ENCODE data around the gene OSBPL10.

OSBPL10 gene

DNA sequence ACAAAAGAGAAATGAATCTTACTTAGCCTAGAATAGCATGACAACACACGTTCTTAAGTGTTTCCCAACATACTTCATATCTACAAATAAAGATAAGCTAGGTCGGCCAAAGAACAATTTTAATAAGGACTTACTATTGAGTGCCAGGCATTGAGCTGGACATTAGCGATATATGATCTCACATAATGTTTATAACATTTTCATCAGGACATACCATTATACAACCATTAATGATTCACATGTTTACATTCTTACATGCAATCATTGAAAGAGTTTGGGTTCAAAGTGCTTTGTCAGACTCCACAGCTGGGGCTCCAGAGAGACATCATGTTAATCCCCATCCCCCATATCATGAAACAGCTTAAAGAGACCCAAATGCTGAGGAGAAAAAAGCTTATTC, 259.4 kb downstream of the OSBPL10 start:
- H3K4me3 ChIP-seq (replicated peaks; ENCODE audit: low read depth, low read length), result no peak overlapping the region
- TF ChIP-seq, protein P1, sequence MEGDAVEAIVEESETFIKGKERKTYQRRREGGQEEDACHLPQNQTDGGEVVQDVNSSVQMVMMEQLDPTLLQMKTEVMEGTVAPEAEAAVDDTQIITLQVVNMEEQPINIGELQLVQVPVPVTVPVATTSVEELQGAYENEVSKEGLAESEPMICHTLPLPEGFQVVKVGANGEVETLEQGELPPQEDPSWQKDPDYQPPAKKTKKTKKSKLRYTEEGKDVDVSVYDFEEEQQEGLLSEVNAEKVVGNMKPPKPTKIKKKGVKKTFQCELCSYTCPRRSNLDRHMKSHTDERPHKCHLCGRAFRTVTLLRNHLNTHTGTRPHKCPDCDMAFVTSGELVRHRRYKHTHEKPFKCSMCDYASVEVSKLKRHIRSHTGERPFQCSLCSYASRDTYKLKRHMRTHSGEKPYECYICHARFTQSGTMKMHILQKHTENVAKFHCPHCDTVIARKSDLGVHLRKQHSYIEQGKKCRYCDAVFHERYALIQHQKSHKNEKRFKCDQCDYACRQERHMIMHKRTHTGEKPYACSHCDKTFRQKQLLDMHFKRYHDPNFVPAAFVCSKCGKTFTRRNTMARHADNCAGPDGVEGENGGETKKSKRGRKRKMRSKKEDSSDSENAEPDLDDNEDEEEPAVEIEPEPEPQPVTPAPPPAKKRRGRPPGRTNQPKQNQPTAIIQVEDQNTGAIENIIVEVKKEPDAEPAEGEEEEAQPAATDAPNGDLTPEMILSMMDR (IDR thresholded peaks at IDR 0.05; ENCODE audit: low read depth, low read length, missing control alignments), result no peak
- DNase-seq (ENCODE audit: extremely low read depth, low read depth), result no peak

DNA sequence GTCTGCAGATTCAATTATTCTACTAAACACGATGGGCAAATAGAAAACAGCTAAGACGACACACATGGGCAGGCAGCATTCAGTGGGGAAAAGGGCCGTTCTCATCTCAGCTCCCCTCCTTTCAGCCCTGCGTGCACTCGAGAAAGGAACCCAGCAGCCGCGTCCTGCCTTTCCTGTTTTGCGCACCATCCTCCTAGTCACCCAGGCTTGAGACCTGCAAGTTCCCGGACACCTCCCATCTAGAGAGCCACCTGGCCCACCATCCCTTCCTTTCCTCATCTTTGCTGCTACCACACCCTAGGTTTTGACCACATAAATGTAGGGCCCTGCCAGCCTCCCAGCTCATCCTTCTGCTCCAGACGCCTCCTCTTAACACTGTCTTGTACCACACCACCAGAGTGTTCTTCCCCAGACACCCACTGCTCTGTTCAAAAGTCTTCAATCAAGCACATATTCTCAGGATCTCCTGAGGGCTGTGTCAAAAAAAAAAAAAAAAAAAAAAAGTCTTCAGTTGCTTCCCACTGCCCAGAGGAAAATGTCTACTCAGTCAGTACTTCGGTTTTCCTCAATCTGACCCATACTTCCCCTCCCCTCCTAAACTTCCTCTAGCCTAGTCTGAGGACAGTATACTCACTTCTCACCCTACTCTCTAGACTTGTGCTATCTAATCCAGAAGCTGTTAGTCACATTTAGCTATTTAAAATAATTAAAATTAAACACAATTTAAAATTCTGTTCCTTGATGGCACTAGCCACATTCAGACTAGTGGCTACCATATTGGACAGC, 266.4 kb downstream of the OSBPL10 start:
- no peak for DNase-seq (ENCODE audit: extremely low read depth, low read depth)
- H3K4me3 ChIP-seq (replicated peaks; ENCODE audit: low read depth, low read length), result no peak overlapping the region
- TF ChIP-seq, protein P1 (IDR thresholded peaks at IDR 0.05; ENCODE audit: low read depth, low read length, missing control alignments), result no peak

- no peak for DNase-seq (ENCODE audit: extremely low read depth, low read depth)
- TF ChIP-seq, protein P1 (IDR thresholded peaks at IDR 0.05; ENCODE audit: low read depth, low read length, missing control alignments), result no peak
These were observed 267.2 kb downstream of the OSBPL10 start for GRCh38 chr3:31713816-31714215.

GRCh38 chr3:31710123-31710803, 270.8 kb downstream of the OSBPL10 start:
- DNase-seq (ENCODE audit: extremely low read depth, low read depth), result no peak
- H3K4me3 ChIP-seq (replicated peaks; ENCODE audit: low read depth, low read length), result no peak overlapping the region
- TF ChIP-seq, protein P1 (IDR thresholded peaks at IDR 0.05; ENCODE audit: low read depth, low read length, missing control alignments), result no peak

More at GRCh38 chr3:31713816-31714215, 267.2 kb downstream of the OSBPL10 start:
- H3K4me3 ChIP-seq (replicated peaks; ENCODE audit: low read depth, low read length), result no peak overlapping the region

GRCh38 chr3:31709526-31709925, 271.5 kb downstream of the OSBPL10 start:
- TF ChIP-seq, protein P1 (IDR thresholded peaks at IDR 0.05; ENCODE audit: low read depth, low read length, missing control alignments), result no peak
- no peak overlapping the region for H3K4me3 ChIP-seq (replicated peaks; ENCODE audit: low read depth, low read length)
- DNase-seq (ENCODE audit: extremely low read depth, low read depth), result no peak

GRCh38 chr3:31709005-31709404, 272.1 kb downstream of the OSBPL10 start:
- TF ChIP-seq, protein P1 (IDR thresholded peaks at IDR 0.05; ENCODE audit: low read depth, low read length, missing control alignments), result no peak
- DNase-seq (ENCODE audit: extremely low read depth, low read depth), result no peak
- no peak overlapping the region for H3K4me3 ChIP-seq (replicated peaks; ENCODE audit: low read depth, low read length)

Data from HFF-Myc (cell line).